Fibroblast of pulmonary artery (primary cell): ENCODE data around the gene BBIP1.

ENCODE experiments used
- DNase-seq: peaks from one replicate; pipeline ENCODE4 v3.0.0-alpha.2; 2010; ENCODE audit warnings: low read depth
- H3K4me3 ChIP-seq: replicated peaks from 2 replicates; pipeline ENCODE4 v1.5.1; 2011; ENCODE audit warnings: low read depth, mild to moderate bottlenecking, control low read depth, low read length, moderate library complexity
- TF ChIP-seq, protein P1 (sequence below): IDR thresholded peaks from 2 replicates; pipeline ENCODE4 v1.5.1; 2011; ENCODE audit warnings: mild to moderate bottlenecking, control low read depth, low read length, inconsistent platforms; ENCODE audit errors: missing control alignments

Gene BBIP1

DNA sequence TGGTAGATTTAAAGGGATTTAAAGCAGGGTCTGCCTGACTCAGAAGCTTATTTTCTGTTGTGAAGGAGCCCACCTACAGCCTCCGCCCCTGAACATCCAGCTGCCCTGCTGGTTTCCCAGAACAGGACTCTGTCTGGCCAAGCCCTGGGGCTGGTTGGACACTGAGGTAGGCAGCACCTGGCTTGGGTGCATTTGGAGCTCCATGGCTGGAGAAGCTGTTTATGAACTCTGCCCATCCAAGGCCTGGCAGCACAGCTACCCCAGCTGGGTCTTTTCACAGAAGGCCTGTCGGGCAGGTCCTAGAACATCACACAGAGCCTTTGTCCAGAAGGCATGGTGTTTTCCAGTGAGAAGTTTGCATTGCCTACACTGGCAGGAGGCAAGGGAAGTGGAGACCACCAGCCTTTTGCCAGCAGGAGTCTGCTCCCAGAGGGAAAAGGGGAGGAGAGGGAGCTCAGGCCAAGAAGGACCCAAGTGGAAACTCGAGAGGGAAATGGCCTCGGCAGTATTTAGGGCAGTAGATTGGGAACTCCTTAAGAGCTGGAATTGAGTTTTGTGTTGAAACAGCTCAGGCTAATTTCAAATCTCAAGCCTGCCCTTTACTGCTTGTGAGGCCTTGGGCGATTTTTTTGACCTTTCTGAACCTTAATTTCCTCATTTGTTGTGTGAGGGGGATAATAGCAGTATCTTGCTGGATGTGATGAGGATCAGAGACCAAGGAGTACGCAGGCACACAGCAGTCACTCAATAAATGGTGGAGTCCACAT, 59.6 kb downstream of the BBIP1 start:
- no peak for DNase-seq
- TF ChIP-seq, protein P1, sequence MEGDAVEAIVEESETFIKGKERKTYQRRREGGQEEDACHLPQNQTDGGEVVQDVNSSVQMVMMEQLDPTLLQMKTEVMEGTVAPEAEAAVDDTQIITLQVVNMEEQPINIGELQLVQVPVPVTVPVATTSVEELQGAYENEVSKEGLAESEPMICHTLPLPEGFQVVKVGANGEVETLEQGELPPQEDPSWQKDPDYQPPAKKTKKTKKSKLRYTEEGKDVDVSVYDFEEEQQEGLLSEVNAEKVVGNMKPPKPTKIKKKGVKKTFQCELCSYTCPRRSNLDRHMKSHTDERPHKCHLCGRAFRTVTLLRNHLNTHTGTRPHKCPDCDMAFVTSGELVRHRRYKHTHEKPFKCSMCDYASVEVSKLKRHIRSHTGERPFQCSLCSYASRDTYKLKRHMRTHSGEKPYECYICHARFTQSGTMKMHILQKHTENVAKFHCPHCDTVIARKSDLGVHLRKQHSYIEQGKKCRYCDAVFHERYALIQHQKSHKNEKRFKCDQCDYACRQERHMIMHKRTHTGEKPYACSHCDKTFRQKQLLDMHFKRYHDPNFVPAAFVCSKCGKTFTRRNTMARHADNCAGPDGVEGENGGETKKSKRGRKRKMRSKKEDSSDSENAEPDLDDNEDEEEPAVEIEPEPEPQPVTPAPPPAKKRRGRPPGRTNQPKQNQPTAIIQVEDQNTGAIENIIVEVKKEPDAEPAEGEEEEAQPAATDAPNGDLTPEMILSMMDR = no peak
- no peak overlapping the region for H3K4me3 ChIP-seq

DNA sequence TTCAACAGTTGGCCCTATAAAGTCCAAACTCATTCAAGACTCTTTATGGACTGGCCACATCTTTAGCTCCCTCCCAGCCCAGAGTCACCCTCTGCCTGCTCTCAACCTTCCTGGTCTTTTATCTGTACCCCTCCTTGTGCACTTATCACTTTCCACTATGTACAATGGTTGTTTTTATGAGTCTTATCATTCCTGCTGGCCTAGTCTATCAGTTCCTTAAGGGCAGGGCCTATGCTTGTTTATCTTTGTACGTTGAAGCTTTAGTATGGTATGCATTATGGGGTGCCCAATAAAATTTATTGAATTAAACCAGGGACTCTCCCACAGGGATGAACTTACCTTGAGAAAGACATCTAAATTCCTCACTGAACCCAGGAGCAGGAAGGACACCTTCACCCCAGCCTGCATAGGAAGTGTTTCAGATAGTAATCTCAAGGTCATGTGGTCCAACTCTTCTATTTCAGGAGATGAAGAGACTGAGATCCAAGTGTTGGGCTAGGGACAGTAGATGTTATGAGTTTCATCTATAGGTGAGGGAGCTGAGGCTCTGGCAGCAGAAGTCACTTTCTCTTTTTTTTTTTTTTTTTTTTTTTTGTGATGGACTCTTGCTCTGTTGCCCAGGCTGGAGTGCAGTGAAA, 60.6 kb downstream of the BBIP1 start:
- DNase-seq = no peak
- no peak overlapping the region for H3K4me3 ChIP-seq
- TF ChIP-seq, protein P1 = no peak

DNA sequence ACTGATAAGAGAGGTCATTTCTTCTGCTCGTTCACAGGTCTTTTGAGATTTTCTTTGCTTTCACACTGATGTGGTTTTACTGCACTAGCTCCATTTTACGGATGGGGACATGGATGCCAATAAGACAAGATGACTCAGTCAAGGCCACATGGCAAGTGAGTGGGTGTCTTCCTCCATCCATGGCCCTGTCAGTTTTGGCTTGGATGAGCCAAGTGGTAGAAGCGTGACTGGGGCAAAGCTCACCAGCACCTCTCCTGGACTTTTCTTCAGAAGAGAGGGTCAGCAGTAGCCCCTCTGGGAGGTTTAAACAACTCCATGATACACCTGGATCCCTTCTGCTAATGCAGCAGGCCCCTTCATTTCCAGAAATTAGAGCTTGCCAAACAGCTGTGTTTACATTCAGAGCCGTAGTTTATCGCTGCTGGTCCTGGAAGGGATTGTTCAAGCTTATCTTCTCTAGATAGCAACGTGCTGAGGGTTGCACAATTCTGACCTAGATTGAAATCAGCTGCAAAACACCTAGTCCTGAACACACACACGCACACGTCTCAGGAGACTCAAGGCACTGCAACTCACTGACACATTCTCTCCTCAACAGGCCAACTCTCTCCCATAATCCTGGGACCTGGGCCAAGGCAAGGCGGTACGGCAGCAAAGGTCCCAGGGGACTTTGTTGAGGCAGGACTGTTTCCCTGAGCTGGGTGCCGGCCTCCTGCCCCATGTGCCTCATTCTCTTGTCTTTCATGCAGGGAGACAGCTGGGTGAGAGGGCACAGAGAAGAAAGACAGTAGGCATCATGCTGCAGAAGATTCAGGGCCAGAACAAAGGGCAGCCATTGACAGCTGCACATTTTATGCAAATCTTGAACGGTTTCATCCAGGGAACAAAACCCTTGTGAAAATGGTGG, 61.5 kb downstream of the BBIP1 start:
- no peak overlapping the region for H3K4me3 ChIP-seq
- TF ChIP-seq, protein P1 = no peak
- peak; percentile 77 for DNase-seq

DNA sequence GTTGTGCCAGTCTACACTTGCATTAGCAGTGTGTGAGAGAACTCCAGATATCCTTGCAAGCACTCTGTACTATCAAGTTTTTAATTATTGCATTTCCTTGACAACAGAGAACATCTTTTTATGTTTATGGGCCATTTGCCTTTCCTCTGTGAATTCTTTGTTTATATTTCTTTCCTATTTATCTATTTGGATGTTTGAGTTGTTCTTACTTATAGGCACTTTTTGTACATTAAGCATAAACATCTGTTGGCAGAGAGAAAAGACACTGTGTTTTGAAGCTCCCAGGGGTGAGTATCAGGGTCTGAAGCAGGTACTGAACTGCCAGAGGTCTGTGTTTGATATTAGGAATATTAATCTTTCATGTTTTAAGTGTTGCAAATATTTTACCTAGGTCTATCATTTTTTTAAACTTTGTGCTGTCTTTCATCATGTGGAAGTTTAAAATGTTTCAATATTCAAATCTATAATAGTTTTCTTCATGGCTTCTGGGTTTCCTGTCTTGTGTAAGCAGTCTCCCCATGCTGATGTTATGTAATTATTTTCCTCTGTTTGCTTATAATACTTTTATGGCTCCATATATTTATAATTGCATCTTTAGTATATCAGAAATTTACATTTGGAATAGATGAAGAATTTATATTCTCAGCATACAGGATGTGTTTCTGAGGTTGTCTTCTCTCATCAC, 64.9 kb downstream of the BBIP1 start:
- H3K4me3 ChIP-seq = no peak overlapping the region
- TF ChIP-seq, protein P1 = no peak
- no peak for DNase-seq

DNA sequence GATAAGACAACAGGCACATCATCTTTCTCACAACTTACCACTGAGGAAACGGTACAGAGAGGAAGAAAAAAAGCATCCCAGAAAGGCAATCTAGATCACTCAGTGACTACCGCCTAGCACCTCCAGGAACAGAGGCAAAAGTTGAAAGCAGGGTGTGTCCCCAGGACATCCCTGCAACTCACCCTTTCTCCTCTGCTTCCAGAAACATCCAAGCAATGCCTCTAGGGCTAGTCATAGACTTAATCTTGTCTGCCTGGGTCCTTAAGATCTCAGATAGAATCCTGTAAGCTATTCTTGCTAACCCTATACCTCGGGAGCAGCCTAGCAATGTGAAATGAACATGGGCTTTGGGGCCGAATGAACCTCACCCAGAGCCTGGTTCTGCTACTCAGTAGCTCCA, 66.0 kb downstream of the BBIP1 start:
- TF ChIP-seq, protein P1 = no peak
- H3K4me3 ChIP-seq = no peak overlapping the region
- no peak for DNase-seq

DNA sequence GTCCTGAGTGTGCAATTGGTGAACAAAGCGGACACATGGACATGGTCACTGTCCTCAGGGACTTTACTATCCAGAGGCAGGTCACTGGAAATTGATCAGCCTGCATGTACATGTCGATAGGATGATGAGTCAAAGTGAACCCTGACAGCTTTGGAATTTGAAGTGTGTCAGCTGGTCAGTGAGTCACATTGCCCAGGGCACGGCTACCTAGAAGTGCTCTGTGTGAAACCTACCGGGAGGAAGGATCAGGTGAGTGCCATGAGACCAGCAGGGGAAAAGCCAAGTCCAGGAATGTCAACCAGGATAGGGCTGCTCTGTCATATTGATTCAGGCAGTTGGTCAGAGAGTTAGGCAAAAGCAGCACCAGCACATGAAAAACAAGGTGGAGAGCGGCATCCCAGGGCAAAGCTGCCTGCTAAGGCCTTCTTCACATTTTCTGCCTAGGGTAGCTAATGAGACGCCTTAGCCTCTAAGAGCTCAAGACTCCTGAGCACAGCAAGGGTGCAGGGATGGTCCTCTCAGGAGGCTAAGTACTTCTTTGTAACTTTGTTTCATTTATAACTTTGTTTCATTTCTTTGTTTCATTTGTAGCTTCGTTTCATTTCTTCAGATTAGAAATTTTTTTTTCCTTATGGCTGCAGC, 66.6 kb downstream of the BBIP1 start:
- TF ChIP-seq, protein P1 = no peak
- DNase-seq = no peak
- no peak overlapping the region for H3K4me3 ChIP-seq
